Ishikawa (cell line): ENCODE data around the gene PIP4K2A.

Experiments used
- CEBPB ChIP-seq: IDR thresholded peaks from 2 replicates; pipeline ENCODE4 v1.6.1; 2012
- CREB1 ChIP-seq: IDR thresholded peaks from 2 replicates; pipeline ENCODE4 v1.6.1; 2012; ENCODE audit warnings: low read depth
- EGR1 ChIP-seq: IDR thresholded peaks from 2 replicates; pipeline ENCODE4 v1.6.1; 2012
- EP300 ChIP-seq: IDR thresholded peaks from 2 replicates; pipeline ENCODE4 v1.6.1; 2012; ENCODE audit warnings: borderline replicate concordance
- FOXM1 ChIP-seq: IDR thresholded peaks from 2 replicates; pipeline ENCODE4 v1.6.1; 2012; ENCODE audit warnings: low read depth, borderline replicate concordance
- NFIC ChIP-seq: IDR thresholded peaks from 2 replicates; pipeline ENCODE4 v1.6.1; 2012
- RAD21 ChIP-seq: IDR thresholded peaks from 2 replicates; pipeline ENCODE4 v1.6.1; 2012; ENCODE audit warnings: low read depth
- TAF1 ChIP-seq: IDR thresholded peaks from 2 replicates; pipeline ENCODE4 v1.6.1; 2012; ENCODE audit warnings: low read depth, mild to moderate bottlenecking
- TCF12 ChIP-seq: IDR thresholded peaks from 2 replicates; pipeline ENCODE4 v1.6.1; 2012; ENCODE audit warnings: low read depth
- TEAD4 ChIP-seq: IDR thresholded peaks from 2 replicates; pipeline ENCODE4 v1.6.1; 2012
- YY1 ChIP-seq: IDR thresholded peaks from 2 replicates; pipeline ENCODE4 v1.6.1; 2012; ENCODE audit warnings: low read depth
- ZBTB7A ChIP-seq: IDR thresholded peaks from 2 replicates; pipeline ENCODE4 v1.6.1; 2012; ENCODE audit warnings: low read depth
- TF ChIP-seq, protein P1 (sequence below): IDR thresholded peaks from 2 replicates; pipeline ENCODE4 v1.6.1; 2012; ENCODE audit warnings: low read depth, mild to moderate bottlenecking
- TF ChIP-seq, protein P2 (sequence below): IDR thresholded peaks from 2 replicates; pipeline ENCODE4 v1.6.1; 2012
- TF ChIP-seq, protein P3 (sequence below): IDR thresholded peaks from 2 replicates; pipeline ENCODE4 v1.6.1; 2012

Gene PIP4K2A

DNA sequence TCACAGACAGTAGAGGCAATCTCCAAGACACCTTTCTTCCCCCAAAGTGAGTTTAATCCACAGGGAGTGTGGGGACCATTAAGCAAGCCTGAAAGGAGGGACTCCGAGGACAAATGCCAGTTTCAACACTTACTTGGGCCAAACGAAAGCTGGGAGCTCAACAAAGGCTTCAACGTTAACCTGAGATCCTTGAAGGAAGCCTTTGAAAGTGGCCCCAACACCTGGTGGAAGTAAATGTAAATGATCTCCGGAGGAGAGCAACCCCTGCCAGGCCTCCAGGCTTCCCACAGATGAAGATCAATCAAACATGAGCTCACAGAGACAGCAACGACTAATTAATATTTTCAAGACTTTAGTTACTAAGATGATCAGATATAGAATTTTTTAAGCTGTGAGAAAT lies 103.8 kb downstream of the PIP4K2A start:
- TF ChIP-seq, protein P1, sequence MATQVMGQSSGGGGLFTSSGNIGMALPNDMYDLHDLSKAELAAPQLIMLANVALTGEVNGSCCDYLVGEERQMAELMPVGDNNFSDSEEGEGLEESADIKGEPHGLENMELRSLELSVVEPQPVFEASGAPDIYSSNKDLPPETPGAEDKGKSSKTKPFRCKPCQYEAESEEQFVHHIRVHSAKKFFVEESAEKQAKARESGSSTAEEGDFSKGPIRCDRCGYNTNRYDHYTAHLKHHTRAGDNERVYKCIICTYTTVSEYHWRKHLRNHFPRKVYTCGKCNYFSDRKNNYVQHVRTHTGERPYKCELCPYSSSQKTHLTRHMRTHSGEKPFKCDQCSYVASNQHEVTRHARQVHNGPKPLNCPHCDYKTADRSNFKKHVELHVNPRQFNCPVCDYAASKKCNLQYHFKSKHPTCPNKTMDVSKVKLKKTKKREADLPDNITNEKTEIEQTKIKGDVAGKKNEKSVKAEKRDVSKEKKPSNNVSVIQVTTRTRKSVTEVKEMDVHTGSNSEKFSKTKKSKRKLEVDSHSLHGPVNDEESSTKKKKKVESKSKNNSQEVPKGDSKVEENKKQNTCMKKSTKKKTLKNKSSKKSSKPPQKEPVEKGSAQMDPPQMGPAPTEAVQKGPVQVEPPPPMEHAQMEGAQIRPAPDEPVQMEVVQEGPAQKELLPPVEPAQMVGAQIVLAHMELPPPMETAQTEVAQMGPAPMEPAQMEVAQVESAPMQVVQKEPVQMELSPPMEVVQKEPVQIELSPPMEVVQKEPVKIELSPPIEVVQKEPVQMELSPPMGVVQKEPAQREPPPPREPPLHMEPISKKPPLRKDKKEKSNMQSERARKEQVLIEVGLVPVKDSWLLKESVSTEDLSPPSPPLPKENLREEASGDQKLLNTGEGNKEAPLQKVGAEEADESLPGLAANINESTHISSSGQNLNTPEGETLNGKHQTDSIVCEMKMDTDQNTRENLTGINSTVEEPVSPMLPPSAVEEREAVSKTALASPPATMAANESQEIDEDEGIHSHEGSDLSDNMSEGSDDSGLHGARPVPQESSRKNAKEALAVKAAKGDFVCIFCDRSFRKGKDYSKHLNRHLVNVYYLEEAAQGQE = no peak
- TF ChIP-seq RAD21 = no peak
- TF ChIP-seq FOXM1 = no peak
- no peak for TF ChIP-seq CEBPB
- no peak for TF ChIP-seq TAF1
- TF ChIP-seq NFIC = no peak
- TF ChIP-seq CREB1 = no peak
- TF ChIP-seq, protein P2, sequence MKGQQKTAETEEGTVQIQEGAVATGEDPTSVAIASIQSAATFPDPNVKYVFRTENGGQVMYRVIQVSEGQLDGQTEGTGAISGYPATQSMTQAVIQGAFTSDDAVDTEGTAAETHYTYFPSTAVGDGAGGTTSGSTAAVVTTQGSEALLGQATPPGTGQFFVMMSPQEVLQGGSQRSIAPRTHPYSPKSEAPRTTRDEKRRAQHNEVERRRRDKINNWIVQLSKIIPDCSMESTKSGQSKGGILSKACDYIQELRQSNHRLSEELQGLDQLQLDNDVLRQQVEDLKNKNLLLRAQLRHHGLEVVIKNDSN = no peak
- no peak for TF ChIP-seq TEAD4
- TF ChIP-seq, protein P3, sequence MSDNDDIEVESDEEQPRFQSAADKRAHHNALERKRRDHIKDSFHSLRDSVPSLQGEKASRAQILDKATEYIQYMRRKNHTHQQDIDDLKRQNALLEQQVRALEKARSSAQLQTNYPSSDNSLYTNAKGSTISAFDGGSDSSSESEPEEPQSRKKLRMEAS = no peak
- no peak for TF ChIP-seq ZBTB7A
- TF ChIP-seq EGR1 = no peak

DNA sequence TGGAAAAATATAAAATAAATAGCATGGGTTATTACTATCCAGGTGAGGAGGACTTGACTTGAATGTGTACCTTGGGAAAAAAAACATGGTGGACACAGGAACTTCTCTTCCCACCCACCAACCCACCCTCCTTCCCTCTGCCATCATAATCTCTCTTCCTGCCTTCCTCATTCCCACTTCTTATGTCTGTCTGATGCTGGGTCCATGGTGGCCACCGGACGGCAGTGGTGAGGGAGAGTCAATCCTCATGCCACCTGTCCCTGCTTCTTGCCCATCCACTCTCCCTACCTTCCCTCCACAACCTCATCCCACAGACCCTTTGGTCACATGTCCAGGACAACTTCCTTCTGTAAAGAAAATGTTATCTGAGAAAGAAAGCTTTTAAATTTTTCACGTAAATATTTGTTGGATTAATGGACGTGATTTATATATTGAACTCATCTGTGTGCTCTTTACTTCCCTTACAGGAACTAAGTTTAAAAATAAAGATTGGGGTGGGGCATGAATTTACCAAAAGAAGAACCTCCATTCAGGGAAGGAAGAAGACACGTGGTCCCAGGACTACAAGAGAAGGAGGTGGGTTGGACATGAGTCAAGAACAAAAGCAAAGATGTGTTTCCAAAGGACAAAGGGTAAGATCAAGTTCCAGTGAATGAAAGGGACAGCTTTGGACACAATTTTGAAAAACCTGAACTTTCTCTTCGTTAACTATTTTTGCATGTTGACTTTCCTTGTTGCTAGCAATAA lies 104.5 kb downstream of the PIP4K2A start:
- TF ChIP-seq, protein P1 = no peak
- TF ChIP-seq RAD21 (no peak), YY1 (no peak), NFIC (no peak), EGR1 (no peak), TAF1 (no peak), FOXM1 (no peak), ZBTB7A (no peak), CREB1 (no peak), TCF12 (no peak), CEBPB (no peak), EP300 (no peak), TEAD4 (no peak)
- TF ChIP-seq, protein P3 = no peak
- TF ChIP-seq, protein P2 = no peak

DNA sequence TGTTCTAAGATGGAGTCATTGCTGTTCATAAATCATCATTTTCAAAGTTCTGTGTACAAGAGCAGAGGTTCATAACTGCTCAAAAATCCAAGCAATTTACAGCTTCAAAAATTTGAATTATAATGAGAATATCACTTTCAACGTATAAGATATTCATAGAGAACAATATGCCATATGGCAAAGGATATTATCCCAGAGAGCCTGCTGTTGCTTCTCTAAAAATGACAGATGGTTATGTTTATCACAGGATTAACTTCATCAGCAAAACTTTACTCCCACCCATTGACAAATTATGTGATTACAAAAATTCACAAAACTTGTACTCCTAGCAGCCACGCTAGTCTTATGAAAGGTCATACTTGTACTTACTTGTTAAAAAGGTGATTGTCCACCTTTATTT lies 105.1 kb downstream of the PIP4K2A start:
- TF ChIP-seq RAD21 (no peak), EGR1 (no peak), FOXM1 (no peak), CREB1 (no peak), TEAD4 (no peak), TCF12 (no peak), NFIC (no peak), ZBTB7A (no peak), EP300 (no peak), YY1 (no peak), CEBPB (no peak), TAF1 (no peak)
- TF ChIP-seq, protein P3 = no peak
- TF ChIP-seq, protein P1 = no peak
- TF ChIP-seq, protein P2 = no peak
